Bronchial epithelial cell (primary cell): Measurements from ENCODE around the gene GFOD2. TPM values are rescaled to one million over a fixed set of nuclear protein-coding genes. Genes with fewer than 3 reads are reported as not detected.
A peak's percentile ranks its signal among the peaks of the same experiment; 100 is the strongest.

ENCODE experiments used
- DNase-seq: peaks from one replicate; pipeline ENCODE4 v3.0.0-alpha.2; 2010; ENCODE audit warnings: low read depth
- FAIRE-seq: peaks from 2 replicates; lab custom pipeline; 2011; peaks lifted over from hg19 to GRCh38; lab: Jason Lieb, UNC
- H3K27me3 ChIP-seq: 2 replicates; pipeline ENCODE4 v1.5.1; 2011; ENCODE audit warnings: low read length; ENCODE audit not compliant: control insufficient read depth, insufficient read depth
- H3K36me3 ChIP-seq: 2 replicates; pipeline ENCODE4 v1.5.1; 2011; ENCODE audit warnings: low read length; ENCODE audit not compliant: control insufficient read depth, insufficient read depth
- H3K4me3 ChIP-seq: 2 replicates; pipeline ENCODE4 v1.5.1; 2011; ENCODE audit warnings: mild to moderate bottlenecking, low read depth, low read length, control low read depth
- CTCF ChIP-seq: IDR thresholded peaks from 2 replicates; pipeline ENCODE4 v1.5.1; 2011; ENCODE audit warnings: mild to moderate bottlenecking, moderate library complexity, low read length, control low read depth, inconsistent platforms; ENCODE audit not compliant: insufficient read depth, severe bottlenecking
- total RNA-seq: library from RNA; depleted of rRNA; stranded (reverse); fragments of >200 nt; gene quantifications from 2 replicates; pipeline ENCODE4 v1.2.1, GENCODE V29; 2014

The GFOD2 gene
- total RNA-seq, 1 donor from 2014 or later, result 17.9 TPM

- no peak for FAIRE-seq
- peaks cover 13% of the 10 kb centered on the region for H3K36me3 ChIP-seq
- H3K27me3 ChIP-seq, result no peaks in the 10 kb centered on the region
- no peak overlapping the region for H3K4me3 ChIP-seq
- no peak for DNase-seq
- no peak for TF ChIP-seq CTCF
These were observed 4.8 kb upstream of the GFOD2 start for GRCh38 chr16:67723911-67724305.

- no peak overlapping the region for H3K4me3 ChIP-seq
- peak; percentile 83 for DNase-seq
- no peak for FAIRE-seq
- peak; percentile 2 for TF ChIP-seq CTCF
- H3K36me3 ChIP-seq, result peaks cover 9% of the 10 kb centered on the region
- H3K27me3 ChIP-seq, result no peaks in the 10 kb centered on the region
These were observed 4.2 kb upstream of the GFOD2 start for GRCh38 chr16:67723151-67723910.

- no peak for FAIRE-seq
These were observed 1.1 kb upstream of the GFOD2 start for GRCh38 chr16:67720236-67720635.

GRCh38 chr16:67719778-67720144 is 645 bp upstream of the GFOD2 start:
- no peak for TF ChIP-seq CTCF
- H3K27me3 ChIP-seq, result no peaks in the 10 kb centered on the region
- FAIRE-seq (no peak), DNase-seq (peak; percentile 41)
- peak overlapping the region; percentile 84 for H3K4me3 ChIP-seq
- H3K36me3 ChIP-seq, result no peaks in the 10 kb centered on the region

More at GRCh38 chr16:67720236-67720635, 1.1 kb upstream of the GFOD2 start:
- DNase-seq, result no peak
- Histone ChIP-seq H3K27me3 (no peaks in the 10 kb centered on the region), H3K4me3 (no peak overlapping the region), H3K36me3 (no peaks in the 10 kb centered on the region)
- no peak for TF ChIP-seq CTCF

- FAIRE-seq, result no peak
- DNase-seq, result no peak
- Histone ChIP-seq H3K4me3 (peak overlapping the region; percentile 84), H3K27me3 (no peaks in the 10 kb centered on the region), H3K36me3 (no peaks in the 10 kb centered on the region)
- TF ChIP-seq CTCF, result no peak
These were observed 458 bp downstream of the GFOD2 start for GRCh38 chr16:67718668-67719047.

- TF ChIP-seq CTCF, result no peak
- no peak for FAIRE-seq
- Histone ChIP-seq H3K4me3 (no peak overlapping the region), H3K36me3 (no peaks in the 10 kb centered on the region), H3K27me3 (no peaks in the 10 kb centered on the region)
- DNase-seq, result no peak
These were observed 3.0 kb downstream of the GFOD2 start for GRCh38 chr16:67716097-67716496.
